Effector memory CD8-positive, alpha-beta T cell (primary cell): ENCODE results near the gene ZNF318.
"Not testable (repeated sequence)": the region's sequence is repeated elsewhere in the genome, so short reads cannot be mapped to it uniquely, and the experiment has no call there.

Experiments
- ATAC-seq: fragments of 150-1000 bp; cut with Tn5 transposase; replicated peaks from 2 replicates; pipeline ENCODE4 v1.10.0; 2021; ENCODE audit warnings: mild to moderate bottlenecking, moderate library complexity
- DNase-seq, 3 experiments: peaks; one replicate each; pipeline ENCODE4 v3.0.0; 2021
- H3K27ac Mint-ChIP-seq, 2 donors: one replicate each; pipeline ENCODE4 v1.8.0; 2022; ENCODE audit warnings: mild to moderate bottlenecking in 2 of 2, mixed read lengths in 2 of 2, moderate library complexity in 2 of 2
- H3K27me3 Mint-ChIP-seq, 2 donors: one replicate each; pipeline ENCODE4 v1.8.0; 2022; ENCODE audit warnings: mixed read lengths in 2 of 2
- H3K36me3 Mint-ChIP-seq: one replicate; pipeline ENCODE4 v1.8.0; 2022; ENCODE audit warnings: mild to moderate bottlenecking, moderate library complexity, mixed read lengths; ENCODE audit not compliant: insufficient read depth
- H3K4me1 Mint-ChIP-seq, 2 donors: one replicate each; pipeline ENCODE4 v1.8.0; 2022; ENCODE audit warnings: low read depth in 2 of 2, mixed read lengths in 2 of 2
- H3K4me3 Mint-ChIP-seq, 2 donors: one replicate each; pipeline ENCODE4 v1.8.0; 2022; ENCODE audit warnings: mild to moderate bottlenecking in 2 of 2, mixed read lengths in 2 of 2, moderate library complexity in 2 of 2
- H3K9me3 Mint-ChIP-seq, 2 donors: one replicate each; pipeline ENCODE4 v1.8.0; 2022; ENCODE audit warnings: mixed read lengths in 2 of 2

The ZNF318 gene

GRCh38 chr6:43395776-43396175, 26.3 kb upstream of the ZNF318 start:
- Mint-ChIP-seq H3K4me3 (no peak overlapping the region), H3K9me3 (no peaks in the 10 kb centered on the region), H3K36me3 (peaks cover 4% of the 10 kb centered on the region), H3K4me1 (peaks cover 20 to 26% of the 10 kb centered on the region in 2 donors), H3K27me3 (peaks cover 0 to 6% of the 10 kb centered on the region in 2 donors), H3K27ac (no peak overlapping the region)
- no peak for ATAC-seq
- DNase-seq = no peak

- Mint-ChIP-seq H3K4me3 (no peak overlapping the region), H3K9me3 (no peaks in the 10 kb centered on the region), H3K27ac (no peak overlapping the region), H3K36me3 (peaks cover 4% of the 10 kb centered on the region), H3K27me3 (no peaks in the 10 kb centered on the region), H3K4me1 (peaks cover 26 to 31% of the 10 kb centered on the region in 2 donors)
- DNase-seq (no peak), ATAC-seq (no peak)
Observed at GRCh38 chr6:43394982-43395381, 25.5 kb upstream of the ZNF318 start.

GRCh38 chr6:43393602-43394001, 24.2 kb upstream of the ZNF318 start:
- no peaks in the 10 kb centered on the region for H3K27me3 Mint-ChIP-seq
- H3K4me1 Mint-ChIP-seq = peaks cover 26 to 31% of the 10 kb centered on the region in 2 donors
- H3K27ac Mint-ChIP-seq = no peak overlapping the region
- no peak overlapping the region for H3K4me3 Mint-ChIP-seq
- peaks cover 4% of the 10 kb centered on the region for H3K36me3 Mint-ChIP-seq
- H3K9me3 Mint-ChIP-seq = no peaks in the 10 kb centered on the region
- ATAC-seq (no peak), DNase-seq (no peak)

GRCh38 chr6:43393133-43393532, 23.7 kb upstream of the ZNF318 start:
- H3K36me3 Mint-ChIP-seq, ATAC-seq, H3K27me3 Mint-ChIP-seq, H3K9me3 Mint-ChIP-seq, H3K4me3 Mint-ChIP-seq, H3K27ac Mint-ChIP-seq, DNase-seq: not testable (repeated sequence)
- H3K4me1 Mint-ChIP-seq = peaks cover 26 to 31% of the 10 kb centered on the region in 2 donors

GRCh38 chr6:43391440-43392031, 22.1 kb upstream of the ZNF318 start:
- peak; percentile 37 to 53 (median 52) for DNase-seq
- Mint-ChIP-seq H3K4me1 (peaks cover 26 to 30% of the 10 kb centered on the region in 2 donors), H3K4me3 (peak overlapping the region; percentile 58 to 74), H3K27ac (peak overlapping the region; percentile 35 to 47), H3K27me3 (no peaks in the 10 kb centered on the region), H3K9me3 (no peaks in the 10 kb centered on the region), H3K36me3 (peaks cover 4% of the 10 kb centered on the region)
- ATAC-seq = peak; percentile 96

- H3K27ac Mint-ChIP-seq = peak overlapping the region; percentile 35 to 47
- H3K9me3 Mint-ChIP-seq, H3K36me3 Mint-ChIP-seq, H3K27me3 Mint-ChIP-seq, DNase-seq: not testable (repeated sequence)
- peak; percentile 34 for ATAC-seq
- H3K4me3 Mint-ChIP-seq = peak overlapping the region; percentile 58 to 74
- H3K4me1 Mint-ChIP-seq = peaks cover 31 to 34% of the 10 kb centered on the region in 2 donors
Observed at GRCh38 chr6:43390753-43391439, 21.4 kb upstream of the ZNF318 start.

GRCh38 chr6:43389730-43390295, 20.4 kb upstream of the ZNF318 start:
- ATAC-seq (no peak), DNase-seq (no peak)
- H3K36me3 Mint-ChIP-seq = peaks cover 4% of the 10 kb centered on the region
- no peak overlapping the region for H3K27ac Mint-ChIP-seq
- no peaks in the 10 kb centered on the region for H3K27me3 Mint-ChIP-seq
- peaks cover 40 to 42% of the 10 kb centered on the region in 2 donors for H3K4me1 Mint-ChIP-seq
- no peak overlapping the region for H3K4me3 Mint-ChIP-seq
- no peaks in the 10 kb centered on the region for H3K9me3 Mint-ChIP-seq

GRCh38 chr6:43386492-43386891, 17.0 kb upstream of the ZNF318 start:
- Mint-ChIP-seq H3K4me1 (peaks cover 50 to 53% of the 10 kb centered on the region in 2 donors), H3K36me3 (peaks cover 8% of the 10 kb centered on the region), H3K9me3 (no peaks in the 10 kb centered on the region), H3K27me3 (no peaks in the 10 kb centered on the region), H3K4me3 (no peak overlapping the region), H3K27ac (no peak overlapping the region)
- DNase-seq = no peak
- no peak for ATAC-seq

- Mint-ChIP-seq H3K27ac (peak overlapping the region; percentile 89 to 91), H3K4me1 (peaks cover 48 to 49% of the 10 kb centered on the region in 2 donors), H3K36me3 (peaks cover 5% of the 10 kb centered on the region), H3K27me3 (no peaks in the 10 kb centered on the region), H3K9me3 (no peaks in the 10 kb centered on the region), H3K4me3 (peak overlapping the region; percentile 62 to 69)
- ATAC-seq (no peak), DNase-seq (no peak)
Observed at GRCh38 chr6:43383021-43383667, 13.7 kb upstream of the ZNF318 start.

GRCh38 chr6:43380858-43381257, 11.4 kb upstream of the ZNF318 start:
- ATAC-seq, H3K36me3 Mint-ChIP-seq, H3K9me3 Mint-ChIP-seq, H3K27me3 Mint-ChIP-seq, H3K4me3 Mint-ChIP-seq, DNase-seq: not testable (repeated sequence)
- peak overlapping the region in 1 of 2 donors; percentile 91 for H3K27ac Mint-ChIP-seq
- peaks cover 44% of the 10 kb centered on the region in 2 donors for H3K4me1 Mint-ChIP-seq

GRCh38 chr6:43378631-43379030, 9.2 kb upstream of the ZNF318 start:
- DNase-seq (no peak), ATAC-seq (no peak)
- Mint-ChIP-seq H3K36me3 (no peaks in the 10 kb centered on the region), H3K4me3 (no peak overlapping the region), H3K27me3 (no peaks in the 10 kb centered on the region), H3K9me3 (no peaks in the 10 kb centered on the region), H3K4me1 (peaks cover 26 to 27% of the 10 kb centered on the region in 2 donors), H3K27ac (no peak overlapping the region)

- Mint-ChIP-seq H3K27ac (peak overlapping the region in 1 of 2 donors; percentile 69), H3K36me3 (no peaks in the 10 kb centered on the region), H3K27me3 (no peaks in the 10 kb centered on the region), H3K4me1 (peaks cover 20 to 24% of the 10 kb centered on the region in 2 donors), H3K9me3 (no peaks in the 10 kb centered on the region), H3K4me3 (no peak overlapping the region)
- DNase-seq (no peak), ATAC-seq (no peak)
Observed at GRCh38 chr6:43377710-43378229, 8.3 kb upstream of the ZNF318 start.

GRCh38 chr6:43376551-43376981, 7.1 kb upstream of the ZNF318 start:
- no peaks in the 10 kb centered on the region for H3K36me3 Mint-ChIP-seq
- no peak overlapping the region for H3K27ac Mint-ChIP-seq
- no peak for DNase-seq
- H3K4me3 Mint-ChIP-seq = no peak overlapping the region
- H3K27me3 Mint-ChIP-seq = no peaks in the 10 kb centered on the region
- ATAC-seq = no peak
- peaks cover 10 to 20% of the 10 kb centered on the region in 2 donors for H3K4me1 Mint-ChIP-seq
- no peaks in the 10 kb centered on the region for H3K9me3 Mint-ChIP-seq
